HG02885 (cell line): ENCODE results near the gene KCNH1.

Experiments
- ATAC-seq: cut with Tn5 transposase; IDR thresholded peaks from one replicate; pipeline ENCODE4 v1.9.1; 2021; ENCODE audit warnings: mild to moderate bottlenecking; ENCODE audit not compliant: unreplicated experiment, poor library complexity

The KCNH1 gene

GRCh38 chr1:210629276-210629675 lies 504.7 kb downstream of the KCNH1 start:
- no peak for ATAC-seq

- ATAC-seq: no peak
These were observed 506.2 kb downstream of the KCNH1 start for GRCh38 chr1:210627755-210628154.
